HEK293 (cell line): ENCODE measurements around the gene BOC.

Source experiments
- BCL11A ChIP-seq: fragments of 450-650 bp; formaldehyde crosslinking; IDR thresholded peaks from 2 replicates; pipeline ENCODE4 v1.5.1; 2016; ENCODE audit warnings: low read depth, missing biosample characterization, missing genetic modification characterization
- CTCF ChIP-seq: fragments of 450-650 bp; formaldehyde crosslinking; IDR thresholded peaks from 2 replicates; pipeline ENCODE4 v1.5.1; 2016; ENCODE audit warnings: missing biosample characterization, missing genetic modification characterization
- KLF16 ChIP-seq: fragments of 450-650 bp; formaldehyde crosslinking; IDR thresholded peaks from 2 replicates; pipeline ENCODE4 v1.5.1; 2017; ENCODE audit warnings: missing biosample characterization, missing genetic modification characterization
- TCF7L2 ChIP-seq: IDR thresholded peaks from 2 replicates; pipeline ENCODE4 v1.6.1; 2011; ENCODE audit warnings: low read depth, mild to moderate bottlenecking, inconsistent platforms, low read length, moderate library complexity, borderline replicate concordance
- YY1 ChIP-seq: fragments of 450-650 bp; formaldehyde crosslinking; IDR thresholded peaks from 2 replicates; pipeline ENCODE4 v1.5.1; 2018; ENCODE audit warnings: missing biosample characterization, missing genetic modification characterization
- ZBTB21 ChIP-seq: fragments of 450-650 bp; formaldehyde crosslinking; IDR thresholded peaks from 2 replicates; pipeline ENCODE4 v1.5.1; 2017; ENCODE audit warnings: missing biosample characterization, missing genetic modification characterization
- ZBTB8A ChIP-seq: fragments of 450-650 bp; formaldehyde crosslinking; IDR thresholded peaks from 2 replicates; pipeline ENCODE4 v1.5.1; 2016; ENCODE audit warnings: missing biosample characterization, missing genetic modification characterization
- ZNF23 ChIP-seq: fragments of 450-650 bp; formaldehyde crosslinking; IDR thresholded peaks from 2 replicates; pipeline ENCODE4 v1.5.1; 2016; ENCODE audit warnings: missing biosample characterization, missing genetic modification characterization, borderline replicate concordance
- ZNF24 ChIP-seq: fragments of 450-650 bp; formaldehyde crosslinking; IDR thresholded peaks from 2 replicates; pipeline ENCODE4 v1.5.1; 2016; ENCODE audit warnings: missing biosample characterization, missing genetic modification characterization
- ZNF292 ChIP-seq: fragments of 450-650 bp; formaldehyde crosslinking; IDR thresholded peaks from 2 replicates; pipeline ENCODE4 v1.5.1; 2016; ENCODE audit warnings: low read depth, missing biosample characterization, missing genetic modification characterization, borderline replicate concordance
- ZNF391 ChIP-seq: fragments of 450-650 bp; formaldehyde crosslinking; IDR thresholded peaks from 2 replicates; pipeline ENCODE4 v1.5.1; 2016; ENCODE audit warnings: low read depth, missing biosample characterization, missing genetic modification characterization, borderline replicate concordance
- ZNF549 ChIP-seq: fragments of 450-650 bp; IDR thresholded peaks from 2 replicates; pipeline ENCODE4 v1.5.1; 2018; ENCODE audit warnings: missing biosample characterization, missing genetic modification characterization, mild to moderate bottlenecking, inconsistent platforms, moderate library complexity
- ZNF560 ChIP-seq: fragments of 450-650 bp; formaldehyde crosslinking; IDR thresholded peaks from 2 replicates; pipeline ENCODE4 v1.5.1; 2017; ENCODE audit warnings: missing biosample characterization, missing genetic modification characterization, borderline replicate concordance
- ZNF561 ChIP-seq: fragments of 450-650 bp; IDR thresholded peaks from 2 replicates; pipeline ENCODE4 v1.5.1; 2018; ENCODE audit warnings: missing biosample characterization, missing genetic modification characterization, borderline replicate concordance

- TF ChIP-seq ZNF292 (tag by site-specific recombination) (no peak), KLF16 (no peak), CTCF (tag by site-specific recombination) (no peak), ZNF549 (tag by site-specific recombination) (no peak), ZBTB8A (no peak), ZBTB21 (tag by site-specific recombination) (no peak), ZNF560 (tag by site-specific recombination) (no peak), ZNF561 (tag by site-specific recombination) (no peak), YY1 (no peak), ZNF23 (tag by site-specific recombination) (no peak), ZNF391 (tag by site-specific recombination) (no peak), BCL11A (no peak), TCF7L2 (no peak), ZNF24 (tag by site-specific recombination) (no peak)
Observed at GRCh38 chr3:113163152-113163551, 48.2 kb upstream of the BOC start.
